Inflammatory macrophage treated with lipopolysaccharide for 4 hours (primary cell): Measurements from ENCODE around the gene TMA7.

ENCODE experiments used
- DNase-seq: peaks from one replicate; pipeline ENCODE4 v3.0.0-alpha.2; 2020

TMA7 gene

GRCh38 chr3:48423883-48424695 lies 16.0 kb upstream of the TMA7 start:
- DNase-seq: no peak

- no peak for DNase-seq
These were observed 14.7 kb upstream of the TMA7 start for GRCh38 chr3:48425281-48425812.

- DNase-seq: no peak
These were observed 13.6 kb upstream of the TMA7 start for GRCh38 chr3:48426401-48426909.

GRCh38 chr3:48426944-48427629 lies 13.0 kb upstream of the TMA7 start:
- DNase-seq: no peak

- no peak for DNase-seq
These were observed 12.5 kb upstream of the TMA7 start for GRCh38 chr3:48427630-48427962.

GRCh38 chr3:48428088-48428571 lies 11.9 kb upstream of the TMA7 start:
- DNase-seq: no peak

GRCh38 chr3:48428572-48429316 lies 11.3 kb upstream of the TMA7 start:
- DNase-seq: no peak

- peak; percentile 21 for DNase-seq
These were observed 10.6 kb upstream of the TMA7 start for GRCh38 chr3:48429317-48429959.

- no peak for DNase-seq
These were observed 9.9 kb upstream of the TMA7 start, which contains the start of gene PLXNB1 for GRCh38 chr3:48429960-48430707. PLXNB1 (minus strand) TSS chr3:48430086; CDS start chr3:48424611, 5,475 bp downstream.

GRCh38 chr3:48430708-48431101 lies 9.4 kb upstream of the TMA7 start:
- no peak for DNase-seq

- no peak for DNase-seq
These were observed 8.6 kb upstream of the TMA7 start for GRCh38 chr3:48431224-48432029.

- no peak for DNase-seq
These were observed 7.4 kb upstream of the TMA7 start for GRCh38 chr3:48432411-48433371.

- DNase-seq: no peak
These were observed 6.5 kb upstream of the TMA7 start for GRCh38 chr3:48433472-48434118.

GRCh38 chr3:48434591-48435222 lies 5.3 kb upstream of the TMA7 start:
- no peak for DNase-seq

- no peak for DNase-seq
These were observed 4.8 kb upstream of the TMA7 start for GRCh38 chr3:48435223-48435595.

GRCh38 chr3:48435774-48436476 lies 4.1 kb upstream of the TMA7 start:
- peak; percentile 80 for DNase-seq

GRCh38 chr3:48436477-48436787 lies 3.6 kb upstream of the TMA7 start:
- no peak for DNase-seq

- no peak for DNase-seq
These were observed 3.2 kb upstream of the TMA7 start for GRCh38 chr3:48436855-48437254.
